Body of pancreas (tissue), 4 donors: ENCODE data around the gene METRNL. TPM values are rescaled to one million over a fixed set of nuclear protein-coding genes. Genes with fewer than 3 reads are reported as not detected.
"Not testable (repeated sequence)": the region's sequence is repeated elsewhere in the genome, so short reads cannot be mapped to it uniquely, and the experiment has no call there.

Experiments used
- ATAC-seq: fragments of 150-250 bp; one replicate; pipeline ENCODE4 v1.9.1; 2016
- DNase-seq, 4 donors: peaks; one replicate each; pipeline ENCODE4 v3.0.0-alpha.2; 2019
- H3K27ac ChIP-seq, 4 donors: fragments of 200-600 bp; sonication (generic); 1 replicate in 3 of 4; 2 replicates in 1 of 4; pipeline versions ENCODE4 v1.5.1 to v1.6.1; 2016 to 2019; ENCODE audit warnings: mild to moderate bottlenecking in 1 of 4, mixed read lengths in 1 of 4, moderate library complexity in 1 of 4
- H3K27me3 ChIP-seq, 2 donors: fragments of 200-600 bp; sonication (generic); one replicate each; pipeline ENCODE4 v1.6.0; 2016; ENCODE audit warnings: mild to moderate bottlenecking in 1 of 2
- H3K36me3 ChIP-seq, 2 donors: fragments of 200-600 bp; sonication (generic); replicated peaks in 1 of 2; 2 replicates each; pipeline ENCODE4 v1.5.1; 2016; ENCODE audit warnings: low read depth in 2 of 2; ENCODE audit not compliant: insufficient read depth in 1 of 2
- H3K4me1 ChIP-seq: fragments of 200-600 bp; sonication (generic); one replicate; pipeline ENCODE4 v1.6.0; 2016
- H3K4me3 ChIP-seq, 2 donors: fragments of 200-600 bp; sonication (generic); 1 replicate in 1 of 2; 2 replicates in 1 of 2; pipeline ENCODE4 v1.5.1; 2016 to 2019
- H3K9me3 ChIP-seq, 3 donors: fragments of 200-600 bp; sonication (generic); 1 replicate in 2 of 3; 2 replicates in 1 of 3; pipeline ENCODE4 v1.5.1; 2016
- CTCF ChIP-seq, 7 experiments: fragments of 450-650 bp in 4 of 7; fragments of 200-600 bp in 3 of 7; sonication (generic) in 3 of 7; IDR thresholded peaks; one replicate each; pipeline ENCODE4 v1.5.1; 2016 to 2019; ENCODE audit warnings: antibody characterized with exemption in 7 of 7
- POLR2A ChIP-seq, 3 donors: fragments of 450-650 bp; IDR thresholded peaks; one replicate each; pipeline ENCODE4 v1.6.1; 2016; ENCODE audit warnings: antibody characterized with exemption in 3 of 3, mild to moderate bottlenecking in 2 of 3
- WGBS, 2 donors: methylation state at CpG; one replicate each; pipeline ENCODE4 v1.1.5; 2017; 5-methylcytosine and 5-hydroxymethylcytosine counted together
- intact Hi-C: fragments of 100-400 bp; cut with DNase I; formaldehyde crosslinking; loops from one replicate; pipeline ENCODE4 v1.15.1; 2023
- total RNA-seq, 2 donors: library from RNA; depleted of rRNA; stranded (reverse); fragments of >200 nt; gene quantifications; one replicate each; pipeline ENCODE4 v1.1.0, GENCODE V29; 2016

The METRNL gene
- total RNA-seq, 2 donors from 2014 or later = 21.3 to 26.4 TPM

DNA sequence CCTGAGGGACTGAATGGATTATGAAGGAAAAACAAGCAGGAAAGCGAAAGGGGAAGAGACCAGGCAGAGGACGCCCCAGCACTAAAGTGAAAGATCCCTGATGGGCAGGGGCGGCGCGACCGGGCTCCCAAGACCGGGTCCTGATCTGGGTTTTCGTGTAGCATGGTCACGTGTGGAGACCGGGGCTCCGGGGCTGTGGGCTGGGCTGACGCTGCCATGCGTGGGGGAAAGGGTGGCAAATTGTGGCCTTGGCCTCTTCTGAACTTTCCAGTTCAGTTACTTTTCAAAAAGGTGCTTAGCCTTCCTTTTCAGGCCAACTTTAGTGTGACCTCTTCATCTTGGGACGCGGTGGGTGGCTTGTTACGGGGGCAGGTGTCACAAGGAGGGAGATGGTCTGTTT is 57.5 kb downstream of the METRNL start:
- peaks cover 5% of the 10 kb centered on the region for H3K4me1 ChIP-seq
- WGBS, 2 donors = 65 to 68% methylated on average over 16 of the region's 16 CpGs
- no peaks in the 10 kb centered on the region for H3K36me3 ChIP-seq
- H3K9me3 ChIP-seq = no peaks in the 10 kb centered on the region
- intact Hi-C loops = no loop called here
- H3K27ac ChIP-seq = no peak overlapping the region
- ATAC-seq (no peak), DNase-seq (no peak)
- no peaks in the 10 kb centered on the region for H3K27me3 ChIP-seq
- no peak overlapping the region for H3K4me3 ChIP-seq
- no peak for TF ChIP-seq POLR2A (IDR thresholded peaks at IDR 0.05)
- TF ChIP-seq CTCF (IDR thresholded peaks at IDR 0.05) = no peak

GRCh38 chr17:83137523-83137922 is 58.1 kb downstream of the METRNL start:
- 62 to 65% methylated on average over 9 of the region's 9 CpGs for WGBS, 2 donors
- no peak for TF ChIP-seq CTCF (IDR thresholded peaks at IDR 0.05)
- TF ChIP-seq POLR2A (IDR thresholded peaks at IDR 0.05) = no peak
- Histone ChIP-seq H3K4me1 (peaks cover under 1% of the 10 kb centered on the region), H3K9me3 (no peaks in the 10 kb centered on the region), H3K36me3 (no peaks in the 10 kb centered on the region), H3K27ac (no peak overlapping the region), H3K27me3 (no peaks in the 10 kb centered on the region), H3K4me3 (no peak overlapping the region)
- ATAC-seq (no peak), DNase-seq (no peak)
- intact Hi-C loops = no loop called here

GRCh38 chr17:83138820-83139219 is 59.4 kb downstream of the METRNL start:
- no peaks in the 10 kb centered on the region for H3K27me3 ChIP-seq
- no peaks in the 10 kb centered on the region for H3K36me3 ChIP-seq
- H3K27ac ChIP-seq = no peak overlapping the region
- H3K9me3 ChIP-seq = no peaks in the 10 kb centered on the region
- intact Hi-C loops = no loop called here
- no peak for ATAC-seq
- H3K4me1 ChIP-seq = no peaks in the 10 kb centered on the region
- H3K4me3 ChIP-seq = no peak overlapping the region
- 64 to 65% methylated on average over 3 of the region's 3 CpGs for WGBS, 2 donors
- TF ChIP-seq POLR2A (IDR thresholded peaks at IDR 0.05) (no peak), CTCF (IDR thresholded peaks at IDR 0.05) (no peak)
- no peak for DNase-seq

DNA sequence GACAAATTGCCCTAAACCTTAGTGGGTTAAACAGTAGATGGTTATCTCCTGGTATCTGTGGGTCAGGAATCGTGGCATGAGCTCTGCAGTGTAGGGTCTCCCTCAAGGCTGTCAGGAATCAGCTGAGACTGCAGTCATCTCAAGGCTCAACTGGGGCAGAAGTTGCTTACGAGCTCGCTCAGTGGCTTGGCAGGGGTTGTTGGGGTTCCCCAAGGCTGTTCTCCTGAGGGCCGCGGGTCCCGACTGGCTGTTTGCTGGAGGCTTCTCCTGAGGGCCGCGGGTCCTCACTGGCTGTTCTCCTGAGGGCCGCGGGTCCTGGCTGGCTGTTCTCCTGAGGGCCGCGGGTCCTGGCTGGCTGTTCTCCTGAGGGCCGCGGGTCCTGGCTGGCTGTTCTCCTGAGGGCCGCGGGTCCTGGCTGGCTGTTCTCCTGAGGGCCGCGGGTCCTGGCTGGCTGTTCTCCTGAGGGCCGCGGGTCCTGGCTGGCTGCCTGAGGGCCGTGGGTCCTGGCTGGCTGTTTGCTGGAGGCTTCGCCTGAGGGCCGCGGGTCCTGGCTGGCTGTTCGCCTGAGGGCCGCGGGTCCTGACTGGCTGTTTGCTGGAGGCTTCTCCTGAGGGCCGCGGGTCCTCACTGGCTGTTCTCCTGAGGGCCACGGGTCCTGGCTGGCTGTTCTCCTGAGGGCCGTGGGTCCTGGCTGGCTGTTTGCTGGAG is 60.3 kb downstream of the METRNL start:
- WGBS, 2 donors = 58 to 81% methylated on average over 3 to 21 of the region's 31 CpGs
- H3K4me3 ChIP-seq, H3K27ac ChIP-seq, H3K4me1 ChIP-seq, ATAC-seq, DNase-seq, H3K9me3 ChIP-seq, H3K36me3 ChIP-seq, H3K27me3 ChIP-seq, intact Hi-C loops: not testable (repeated sequence)

DNA sequence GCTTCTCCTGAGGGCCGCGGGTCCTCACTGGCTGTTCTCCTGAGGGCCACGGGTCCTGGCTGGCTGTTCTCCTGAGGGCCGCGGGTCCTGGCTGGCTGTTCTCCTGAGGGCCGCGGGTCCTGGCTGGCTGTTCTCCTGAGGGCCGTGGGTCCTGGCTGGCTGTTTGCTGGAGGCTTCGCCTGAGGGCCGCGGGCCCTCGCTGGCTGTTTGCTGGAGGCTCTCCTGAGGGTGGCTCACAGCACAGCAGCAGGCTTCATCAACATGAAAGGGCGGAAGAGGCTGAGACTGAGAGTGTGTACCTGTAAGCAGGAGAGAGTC is 60.8 kb downstream of the METRNL start:
- H3K36me3 ChIP-seq, H3K9me3 ChIP-seq, intact Hi-C loops, H3K4me3 ChIP-seq, H3K4me1 ChIP-seq, ATAC-seq, H3K27me3 ChIP-seq, DNase-seq, H3K27ac ChIP-seq: not testable (repeated sequence)
- 90 to 95% methylated on average over 4 to 13 of the region's 13 CpGs for WGBS, 2 donors

- DNase-seq = no peak
- Histone ChIP-seq H3K9me3 (no peaks in the 10 kb centered on the region), H3K4me1 (no peaks in the 10 kb centered on the region), H3K27ac (no peak overlapping the region), H3K36me3 (no peaks in the 10 kb centered on the region), H3K27me3 (no peaks in the 10 kb centered on the region), H3K4me3 (no peak overlapping the region)
- intact Hi-C loops = no loop called here
- 86 to 88% methylated on average over 4 of the region's 4 CpGs for WGBS, 2 donors
- TF ChIP-seq POLR2A (IDR thresholded peaks at IDR 0.05) = no peak
- no peak for TF ChIP-seq CTCF (IDR thresholded peaks at IDR 0.05)
- no peak for ATAC-seq
Observed at GRCh38 chr17:83142619-83143018, 63.2 kb downstream of the METRNL start.
